ENCODE results near the gene UBA3. TPM values are rescaled to one million over a fixed set of nuclear protein-coding genes. Genes with fewer than 3 reads are reported as not detected.

Gene UBA3
- total and polyA plus RNA-seq, 11 donors: 45.1 to 117 (median 75.3) TPM

DNA sequence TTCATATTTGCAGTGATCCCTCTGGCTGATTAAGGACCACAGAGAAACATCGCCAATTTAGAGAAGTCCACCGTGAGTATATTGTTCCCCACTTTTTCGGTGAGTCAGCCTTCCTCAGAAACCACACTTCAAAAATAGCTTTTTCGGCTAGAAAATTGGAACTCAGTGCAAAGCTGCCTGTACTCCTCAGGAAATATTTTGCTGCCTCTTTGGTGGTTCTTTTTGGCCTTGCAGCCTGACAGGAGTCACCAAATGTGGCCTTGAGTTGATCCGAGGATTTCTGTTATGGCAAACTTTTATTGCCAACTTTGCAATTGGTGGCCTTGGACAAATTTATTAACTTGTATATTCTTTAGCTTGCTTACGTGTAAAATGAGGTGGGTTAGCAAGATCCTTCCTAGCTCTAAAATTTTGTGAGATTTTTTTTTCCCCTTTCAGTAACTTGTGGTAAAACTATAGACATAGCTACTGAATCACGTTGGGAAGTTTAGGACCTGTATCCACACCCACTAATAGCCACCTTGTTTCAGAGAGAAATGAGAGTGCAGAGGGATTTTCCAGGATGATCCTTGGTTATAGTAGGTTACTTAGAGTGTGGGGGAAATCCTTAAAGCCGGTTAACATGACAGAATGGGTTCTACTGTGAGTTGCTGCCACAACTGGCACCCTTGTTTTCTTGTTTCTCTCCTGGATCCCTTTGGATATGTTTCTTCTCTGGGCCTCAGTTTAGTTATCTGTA is 14.5 kb upstream of the UBA3 start:
- intact Hi-C loops (cut with DNase I): no loop called here

DNA sequence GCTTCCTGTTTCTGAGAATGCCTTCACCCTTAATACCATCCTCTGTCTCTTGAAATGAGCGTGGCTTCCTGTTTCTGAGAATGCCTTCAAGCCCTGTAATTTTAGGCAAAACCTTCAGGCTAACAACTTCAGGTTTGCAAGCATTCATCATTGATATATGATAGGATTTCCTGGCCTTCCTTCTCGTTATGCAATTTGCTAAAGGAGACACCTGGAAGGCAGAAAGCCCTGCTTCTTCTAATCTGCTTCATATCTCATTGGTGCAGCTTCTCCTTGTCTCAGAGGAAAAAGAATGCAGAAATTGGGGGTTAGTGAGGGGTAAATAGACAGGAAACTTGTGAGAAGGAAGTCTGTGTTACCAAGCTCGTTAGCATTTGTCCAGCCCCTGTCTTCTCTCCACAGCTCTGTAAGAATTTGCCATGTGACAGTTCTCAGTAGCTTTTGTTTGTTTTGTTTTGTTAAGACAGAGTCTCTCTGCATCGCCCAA is 11.9 kb upstream of the UBA3 start:
- Histone ChIP-seq H3K27me3 (no peaks in the 10 kb centered on the region), H3K9me3 (no peaks in the 10 kb centered on the region), H3K4me1 (peaks cover 9 to 100% (median 95%) of the 10 kb centered on the region in 12 donors), H3K4me3 (peak overlapping the region in 1 of 12 donors; percentile 21), H3K27ac (peak overlapping the region in 11 of 12 donors; percentile 3 to 99 (median 50)), H3K36me3 (peaks cover 0 to 65% (median 9%) of the 10 kb centered on the region in 9 donors)
- DNase-seq (no peak), ATAC-seq (peak in 2 of 4 donors; percentile 14 to 25)
- TF ChIP-seq POLR2A (IDR thresholded peaks at IDR 0.05): no peak
- TF ChIP-seq, protein P1, sequence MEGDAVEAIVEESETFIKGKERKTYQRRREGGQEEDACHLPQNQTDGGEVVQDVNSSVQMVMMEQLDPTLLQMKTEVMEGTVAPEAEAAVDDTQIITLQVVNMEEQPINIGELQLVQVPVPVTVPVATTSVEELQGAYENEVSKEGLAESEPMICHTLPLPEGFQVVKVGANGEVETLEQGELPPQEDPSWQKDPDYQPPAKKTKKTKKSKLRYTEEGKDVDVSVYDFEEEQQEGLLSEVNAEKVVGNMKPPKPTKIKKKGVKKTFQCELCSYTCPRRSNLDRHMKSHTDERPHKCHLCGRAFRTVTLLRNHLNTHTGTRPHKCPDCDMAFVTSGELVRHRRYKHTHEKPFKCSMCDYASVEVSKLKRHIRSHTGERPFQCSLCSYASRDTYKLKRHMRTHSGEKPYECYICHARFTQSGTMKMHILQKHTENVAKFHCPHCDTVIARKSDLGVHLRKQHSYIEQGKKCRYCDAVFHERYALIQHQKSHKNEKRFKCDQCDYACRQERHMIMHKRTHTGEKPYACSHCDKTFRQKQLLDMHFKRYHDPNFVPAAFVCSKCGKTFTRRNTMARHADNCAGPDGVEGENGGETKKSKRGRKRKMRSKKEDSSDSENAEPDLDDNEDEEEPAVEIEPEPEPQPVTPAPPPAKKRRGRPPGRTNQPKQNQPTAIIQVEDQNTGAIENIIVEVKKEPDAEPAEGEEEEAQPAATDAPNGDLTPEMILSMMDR (IDR thresholded peaks at IDR 0.05): no peak
- WGBS, 4 donors: 15 to 26% (median 20%) methylated on average over 4 of the region's 4 CpGs
- intact Hi-C loops (cut with DNase I): no loop called here

More for the DNA sequence above, 14.5 kb upstream of the UBA3 start:
- ATAC-seq (peak in 2 of 4 donors; percentile 18 to 30), DNase-seq (no peak)
- Histone ChIP-seq H3K27ac (peak overlapping the region in 11 of 12 donors; percentile 6 to 99 (median 54)), H3K4me3 (peak overlapping the region in 2 of 12 donors; percentile 10 to 16), H3K4me1 (peaks cover 4 to 100% (median 83%) of the 10 kb centered on the region in 12 donors), H3K36me3 (peaks cover 0 to 56% (median 9%) of the 10 kb centered on the region in 9 donors), H3K9me3 (no peaks in the 10 kb centered on the region), H3K27me3 (no peaks in the 10 kb centered on the region)
- TF ChIP-seq POLR2A (IDR thresholded peaks at IDR 0.05): no peak
- TF ChIP-seq, protein P1 (IDR thresholded peaks at IDR 0.05): no peak
- WGBS, 4 donors: 52 to 57% (median 55%) methylated on average over 8 of the region's 8 CpGs

- no peaks in the 10 kb centered on the region for H3K9me3 ChIP-seq
- ATAC-seq: no peak
- intact Hi-C loops (cut with DNase I): no loop called here
- H3K27me3 ChIP-seq: no peaks in the 10 kb centered on the region
- 47 to 68% (median 58%) methylated on average over 5 of the region's 5 CpGs for WGBS, 4 donors
- TF ChIP-seq POLR2A (IDR thresholded peaks at IDR 0.05): no peak
- TF ChIP-seq, protein P1 (IDR thresholded peaks at IDR 0.05): no peak
- no peak for DNase-seq
- peak overlapping the region in 11 of 12 donors; percentile 3 to 99 (median 50) for H3K27ac ChIP-seq
- peaks cover 0 to 59% (median 9%) of the 10 kb centered on the region in 9 donors for H3K36me3 ChIP-seq
- H3K4me1 ChIP-seq: peaks cover 13 to 100% (median 96%) of the 10 kb centered on the region in 12 donors
- H3K4me3 ChIP-seq: no peak overlapping the region
These were observed 11.3 kb upstream of the UBA3 start for GRCh38 chr3:69091389-69092029.

DNA sequence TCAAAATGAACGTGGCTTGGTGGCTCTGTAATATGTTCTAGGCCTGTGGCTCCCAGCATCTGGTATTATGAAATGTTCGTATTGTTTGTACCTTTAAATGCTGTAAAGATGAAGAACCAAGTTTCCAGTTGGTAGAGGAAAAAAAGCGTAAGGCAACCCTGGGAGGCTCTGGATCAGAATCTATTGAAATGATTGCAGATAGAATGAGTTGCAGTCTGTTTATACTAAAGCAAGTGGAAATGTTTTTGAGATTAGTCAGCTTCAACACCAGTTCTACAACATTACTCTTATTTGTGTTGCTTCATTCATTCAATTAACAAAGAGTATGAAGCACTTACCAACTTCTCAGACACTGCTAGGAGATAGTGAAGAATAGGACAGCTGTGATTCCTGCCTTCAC is 9.9 kb upstream of the UBA3 start:
- Histone ChIP-seq H3K9me3 (no peaks in the 10 kb centered on the region), H3K27ac (peak overlapping the region in 5 of 12 donors; percentile 18 to 99 (median 95)), H3K27me3 (no peaks in the 10 kb centered on the region), H3K36me3 (peaks cover 0 to 46% (median 9%) of the 10 kb centered on the region in 9 donors), H3K4me1 (peaks cover 13 to 94% (median 86%) of the 10 kb centered on the region in 12 donors), H3K4me3 (peak overlapping the region in 1 of 12 donors; percentile 8)
- TF ChIP-seq POLR2A (IDR thresholded peaks at IDR 0.05): no peak
- TF ChIP-seq, protein P1 (IDR thresholded peaks at IDR 0.05): no peak
- ATAC-seq (no peak), DNase-seq (no peak)
- WGBS, 4 donors: 52 to 66% (median 61%) methylated on average over 3 of the region's 3 CpGs
- intact Hi-C loops (cut with DNase I): no loop called here
